ENCODE data around the gene TMEM170B. TPM values are rescaled to one million over a fixed set of nuclear protein-coding genes. Genes with fewer than 3 reads are reported as not detected.

Gene TMEM170B
- total and polyA plus RNA-seq, 2 of the 8 experiments (the other 6 are each of a cell fraction or from before 2014, with no cell fraction given) = 0.80 to 4.3 TPM

GRCh38 chr6:11631539-11631938 is 94.0 kb downstream of the TMEM170B start:
- Histone ChIP-seq H3K9me3 (ENCODE audit: insufficient read depth in 2 of 2, low read depth in 1 of 2, low read length in 1 of 2) (no peaks in the 10 kb centered on the region), H3K4me1 (replicated peaks in 1 of 4; ENCODE audit: control insufficient read depth in 3 of 4, insufficient read depth in 4 of 4, low read length in 3 of 4) (peaks cover 0 to 2% (median 0%) of the 10 kb centered on the region in 4 experiments; a peak in 1 of 7 replicates), H3K4me3 (ENCODE audit: extremely low read depth in 1 of 4, insufficient read depth in 2 of 4, low read depth in 3 of 4, low read length in 4 of 4) (no peak overlapping the region), H4K91ac (replicated peaks; ENCODE audit: insufficient read length, low read length) (no peak overlapping the region), H3K27ac (ENCODE audit: low read depth, low read length) (no peak overlapping the region), H2BK20ac (ENCODE audit: low read length) (no peak overlapping the region), H4K8ac (ENCODE audit: extremely low read depth, insufficient read depth, low read length) (no peak overlapping the region), H3K23ac (ENCODE audit: insufficient read length) (no peak overlapping the region), H3K27me3 (replicated peaks in 1 of 4; ENCODE audit: control insufficient read depth in 3 of 4, extremely low read depth in 1 of 4, insufficient read depth in 3 of 4, low read length in 3 of 4) (no peaks in the 10 kb centered on the region), H3K4ac (replicated peaks; ENCODE audit: insufficient read length, low read depth, low read length) (no peak overlapping the region), H2BK12ac (ENCODE audit: low read depth, low read length) (no peak overlapping the region), H3K79me1 (ENCODE audit: low read depth, low read length) (no peaks in the 10 kb centered on the region), H3K14ac (ENCODE audit: insufficient read length) (no peak overlapping the region), H2AFZ (ENCODE audit: low read length) (no peak overlapping the region), H2BK15ac (ENCODE audit: low read length) (no peak overlapping the region), H3K56ac (replicated peaks; ENCODE audit: insufficient read length, low read depth, low read length) (no peak overlapping the region), H2BK120ac (replicated peaks; ENCODE audit: low read depth, low read length) (no peak overlapping the region), H3K36me3 (ENCODE audit: control insufficient read depth in 2 of 4, insufficient read depth in 4 of 4, low read length in 3 of 4) (no peaks in the 10 kb centered on the region), H3K4me2 (ENCODE audit: insufficient read depth in 1 of 2, low read depth in 2 of 2, low read length in 2 of 2) (no peak overlapping the region), H4K20me1 (replicated peaks in 1 of 2; ENCODE audit: control insufficient read depth in 1 of 2, insufficient read depth in 2 of 2, low read length in 2 of 2) (no peaks in the 10 kb centered on the region), H4K5ac (ENCODE audit: insufficient read length, low read depth, low read length) (no peak overlapping the region), H2BK5ac (ENCODE audit: low read depth, low read length) (no peak overlapping the region), H3K18ac (ENCODE audit: extremely low read depth, low read length) (no peak overlapping the region), H3K79me2 (ENCODE audit: control insufficient read depth in 1 of 2, insufficient read depth in 2 of 2, low read length in 2 of 2) (no peaks in the 10 kb centered on the region), H2AK5ac (ENCODE audit: low read depth, low read length) (no peak overlapping the region), H3K23me2 (ENCODE audit: low read depth, low read length) (no peaks in the 10 kb centered on the region), H3K9ac (replicated peaks in 1 of 4; ENCODE audit: extremely low read depth in 1 of 4, low read depth in 3 of 4, low read length in 3 of 4) (no peak overlapping the region)
- POLR2A ChIA-PET (ENCODE audit: partially characterized antibody) = no interaction called here
- FAIRE-seq (no peak), DNase-seq (ENCODE audit: low read depth in 1 of 2, low spot score in 2 of 2) (no peak)
- CTCF ChIA-PET (ENCODE audit: partially characterized antibody) = interaction anchor here (1.0 to 1.2 kb wide), 3 partner anchors 13 to 46 kb away, joined by 3 to 7 read pairs (median 3); no protein-coding TSS in a partner anchor
- WGBS, 2 experiments (ENCODE audit: extremely low coverage in 1 of 2, insufficient coverage in 1 of 2, insufficient read length in 1 of 2, insufficient replicate concordance in 2 of 2, low coverage in 1 of 2, low lambda C conversion rate in 2 of 2, missing lambda C conversion rate in 1 of 2) = 91% methylated on average over 5 of the region's 5 CpGs; no CpG with 5 or more reads in 1 of the 2 experiments
- TF ChIP-seq RAD21 (IDR thresholded peaks at IDR 0.05 in 1 of 2, conservative IDR thresholded peaks at IDR 0.05 in 1 of 2; ENCODE audit: low read depth in 2 of 2, low read length in 2 of 2) = no peak
- no peak for TF ChIP-seq TAF7 (optimal IDR thresholded peaks at IDR 0.05; ENCODE audit: borderline replicate concordance, low read depth, low read length)
- TF ChIP-seq CBX5 (IDR thresholded peaks at IDR 0.05; ENCODE audit: low read depth, low read length) = no peak
- TF ChIP-seq CREB1 (IDR thresholded peaks at IDR 0.05) = no peak
- no peak for TF ChIP-seq MAFK (IDR thresholded peaks at IDR 0.05; ENCODE audit: low read depth, low read length)
- TF ChIP-seq BCL11A (IDR thresholded peaks at IDR 0.05; ENCODE audit: low read depth in 2 of 2, low read length in 2 of 2) = no peak
- TF ChIP-seq RNF2 (IDR thresholded peaks at IDR 0.05; ENCODE audit: borderline replicate concordance, low read depth, low read length, missing control alignments, poor library complexity, severe bottlenecking) = no peak
- no peak for TF ChIP-seq CTCF (IDR thresholded peaks at IDR 0.05; ENCODE audit: control extremely low read depth in 1 of 3, insufficient read depth in 1 of 3, low read depth in 1 of 3, low read length in 3 of 3)
- TF ChIP-seq BACH1 (IDR thresholded peaks at IDR 0.05; ENCODE audit: low read length) = no peak
- no peak for TF ChIP-seq HDAC2 (IDR thresholded peaks at IDR 0.05; ENCODE audit: borderline replicate concordance in 1 of 2, low read depth in 2 of 2, low read length in 2 of 2)
- TF ChIP-seq POU5F1 (IDR thresholded peaks at IDR 0.05; ENCODE audit: low read depth, low read length) = no peak
